Mesenchymal stem cell (in vitro differentiated cells and primary cell): Measurements from ENCODE around the gene ATP6V0D1.

ENCODE experiments used
- DNase-seq: peaks from one replicate; pipeline ENCODE4 v3.0.0-alpha.2; 2013
- H2AFZ ChIP-seq: one replicate; pipeline ENCODE4 v1.6.1; 2013; ENCODE audit warnings: low read depth, mild to moderate bottlenecking, control low read depth, inconsistent platforms, low read length, moderate library complexity
- H2AK5ac ChIP-seq: 2 replicates; pipeline ENCODE4 v1.6.1; 2013; ENCODE audit warnings: low read length, moderate library complexity, mild to moderate bottlenecking, inconsistent platforms; ENCODE audit not compliant: severe bottlenecking
- H2BK120ac ChIP-seq: one replicate; pipeline ENCODE4 v1.6.1; 2013; ENCODE audit warnings: low read depth, mild to moderate bottlenecking, inconsistent platforms, low read length, moderate library complexity
- H2BK12ac ChIP-seq, 2 experiments: one replicate each; pipeline ENCODE4 v1.6.1; 2013; ENCODE audit warnings: inconsistent platforms in 2 of 2, low read length in 2 of 2, mild to moderate bottlenecking in 2 of 2, moderate library complexity in 2 of 2, control low read depth in 1 of 2
- H2BK15ac ChIP-seq: one replicate; pipeline ENCODE4 v1.6.1; 2013; ENCODE audit warnings: mild to moderate bottlenecking, low read depth, inconsistent platforms; ENCODE audit not compliant: poor library complexity, severe bottlenecking
- H2BK5ac ChIP-seq: 2 replicates; pipeline ENCODE4 v1.6.1; 2013; ENCODE audit warnings: low read depth, mild to moderate bottlenecking, low read length, control low read depth, inconsistent platforms; ENCODE audit not compliant: poor library complexity, severe bottlenecking
- H3K14ac ChIP-seq, 2 experiments: one replicate each; pipeline ENCODE4 v1.6.1; 2013; ENCODE audit warnings: inconsistent platforms in 2 of 2, low read length in 2 of 2, control low read depth in 1 of 2, mild to moderate bottlenecking in 1 of 2, moderate library complexity in 1 of 2
- H3K18ac ChIP-seq, 2 experiments: one replicate each; pipeline ENCODE4 v1.6.1; 2013; ENCODE audit warnings: inconsistent platforms in 2 of 2, low read length in 2 of 2, control low read depth in 1 of 2, low read depth in 1 of 2, mild to moderate bottlenecking in 1 of 2
- H3K23ac ChIP-seq, 2 experiments: one replicate each; pipeline ENCODE4 v1.6.1; 2013; ENCODE audit warnings: inconsistent platforms in 2 of 2, low read length in 2 of 2, mild to moderate bottlenecking in 2 of 2, moderate library complexity in 2 of 2, control low read depth in 1 of 2
- H3K27ac ChIP-seq: 2 replicates; pipeline ENCODE4 v1.5.1; 2013; ENCODE audit warnings: mild to moderate bottlenecking, moderate library complexity, low read length, control low read depth, inconsistent platforms; ENCODE audit not compliant: poor library complexity, severe bottlenecking
- H3K27me3 ChIP-seq, 2 experiments: 2 replicates each; pipeline versions ENCODE4 v1.6.1 to v1.7.0; 2013; ENCODE audit warnings: low read length in 2 of 2, mild to moderate bottlenecking in 2 of 2, moderate library complexity in 2 of 2, control low read depth in 1 of 2, inconsistent platforms in 1 of 2; ENCODE audit not compliant: control insufficient read depth in 1 of 2, insufficient read depth in 1 of 2
- H3K36me3 ChIP-seq, 2 experiments: 2 replicates each; pipeline versions ENCODE4 v1.6.1 to v1.7.0; 2013; ENCODE audit warnings: low read length in 2 of 2, control low read depth in 1 of 2, inconsistent platforms in 1 of 2, low read depth in 1 of 2, mild to moderate bottlenecking in 1 of 2; ENCODE audit not compliant: insufficient read depth in 2 of 2, control insufficient read depth in 1 of 2
- H3K4ac ChIP-seq, 2 experiments: one replicate each; pipeline ENCODE4 v1.6.1; 2013; ENCODE audit warnings: inconsistent platforms in 2 of 2, low read length in 2 of 2, mild to moderate bottlenecking in 2 of 2, moderate library complexity in 2 of 2, control low read depth in 1 of 2, low read depth in 1 of 2
- H3K4me1 ChIP-seq: 2 replicates; pipeline ENCODE4 v1.6.1; 2013; ENCODE audit warnings: low read depth, low read length, control low read depth; ENCODE audit not compliant: control insufficient read depth, insufficient read depth
- H3K4me2 ChIP-seq: 2 replicates; pipeline ENCODE4 v1.6.1; 2013; ENCODE audit warnings: low read length, mild to moderate bottlenecking, inconsistent platforms; ENCODE audit not compliant: poor library complexity, severe bottlenecking
- H3K4me3 ChIP-seq, 2 experiments: 2 replicates each; pipeline versions ENCODE4 v1.5.1 to v1.7.0; 2013; ENCODE audit warnings: low read length in 2 of 2, mild to moderate bottlenecking in 2 of 2, control low read depth in 1 of 2, low read depth in 1 of 2; ENCODE audit not compliant: insufficient read depth in 1 of 2
- H3K79me1 ChIP-seq: replicated peaks from 2 replicates; pipeline ENCODE4 v1.6.1; 2013; ENCODE audit warnings: mild to moderate bottlenecking, control low read depth, low read length, inconsistent platforms; ENCODE audit not compliant: poor library complexity, severe bottlenecking
- H3K9ac ChIP-seq: 2 replicates; pipeline ENCODE4 v1.7.0; 2013; ENCODE audit warnings: mild to moderate bottlenecking, low read length, moderate library complexity
- H3K9me3 ChIP-seq: 2 replicates; pipeline ENCODE4 v1.7.0; 2013; ENCODE audit warnings: mild to moderate bottlenecking, low read length; ENCODE audit not compliant: control insufficient read depth
- H4K8ac ChIP-seq: one replicate; pipeline ENCODE4 v1.6.1; 2013; ENCODE audit warnings: inconsistent platforms, mild to moderate bottlenecking, low read length, moderate library complexity
- H4K91ac ChIP-seq: one replicate; pipeline ENCODE4 v1.6.1; 2013; ENCODE audit warnings: mild to moderate bottlenecking, low read length, inconsistent platforms
- WGBS: methylation state at CpG from one replicate; pipeline ENCODE4 v1.1.7; 2013; ENCODE audit warnings: mixed read lengths; 5-methylcytosine and 5-hydroxymethylcytosine counted together

ATP6V0D1 gene

DNA sequence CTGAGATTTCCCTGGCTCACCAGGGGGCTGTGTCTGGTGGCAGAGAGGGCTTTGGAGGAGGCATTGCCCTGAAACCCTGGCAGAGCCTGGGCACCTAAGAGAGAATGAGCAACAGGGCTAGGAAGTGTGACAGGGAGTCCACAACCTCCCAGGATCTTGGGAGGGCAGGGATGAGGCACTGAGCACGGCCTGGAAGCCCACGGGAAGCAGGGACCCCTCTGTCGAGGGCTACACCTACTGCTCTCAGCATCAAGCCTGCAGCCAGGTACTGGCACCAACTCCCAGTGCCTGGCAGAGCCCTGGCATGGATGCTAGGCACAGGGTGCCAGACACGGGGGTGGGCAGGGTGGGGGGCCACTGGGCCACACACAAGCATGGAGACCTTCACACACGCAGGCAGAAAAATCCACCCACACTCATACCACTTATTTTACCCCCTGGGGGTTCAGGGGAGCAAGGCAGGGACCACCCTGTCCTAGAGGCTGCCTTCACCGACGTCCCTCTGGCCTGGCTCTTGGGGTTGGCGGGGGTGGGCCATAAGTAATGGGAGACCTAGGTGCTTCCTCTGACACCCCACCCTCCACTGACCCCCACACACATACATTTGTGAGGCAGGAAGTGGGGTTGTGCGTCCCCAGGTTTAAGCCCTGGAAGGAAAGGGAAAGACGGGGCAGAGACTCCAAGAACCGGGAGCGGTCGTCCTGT is 51.0 kb downstream of the ATP6V0D1 start:
- Histone ChIP-seq H3K18ac (no peak overlapping the region), H3K36me3 (peaks cover 9 to 11% of the 10 kb centered on the region in 2 experiments), H3K14ac (no peak overlapping the region), H3K27ac (no peak overlapping the region), H4K91ac (no peak overlapping the region), H3K4me1 (peaks cover 18% of the 10 kb centered on the region), H2BK120ac (no peak overlapping the region), H3K79me1 (no peaks in the 10 kb centered on the region), H2AFZ (no peak overlapping the region), H3K4ac (no peak overlapping the region), H4K8ac (no peak overlapping the region), H3K4me3 (peak overlapping the region in 1 of 2 experiments; percentile 67), H2BK12ac (no peak overlapping the region), H2AK5ac (no peak overlapping the region), H2BK5ac (no peak overlapping the region), H2BK15ac (peak overlapping the region; percentile 60), H3K27me3 (peaks cover 20 to 62% of the 10 kb centered on the region in 2 experiments), H3K4me2 (peak overlapping the region; percentile 67), H3K9me3 (no peaks in the 10 kb centered on the region), H3K23ac (no peak overlapping the region), H3K9ac (peak overlapping the region; percentile 43)
- WGBS: 35% methylated on average over 12 of the region's 13 CpGs
- no peak for DNase-seq

- peak overlapping the region; percentile 60 for H2BK15ac ChIP-seq
- no peak overlapping the region for H2AK5ac ChIP-seq
- H3K23ac ChIP-seq: peak overlapping the region in 1 of 2 experiments; percentile 17
- no peak overlapping the region for H3K27ac ChIP-seq
- peaks cover 8 to 11% of the 10 kb centered on the region in 2 experiments for H3K36me3 ChIP-seq
- H2BK120ac ChIP-seq: no peak overlapping the region
- DNase-seq: no peak
- peaks cover 18% of the 10 kb centered on the region for H3K4me1 ChIP-seq
- no peak overlapping the region for H2BK5ac ChIP-seq
- WGBS: 85% methylated on average over 3 of the region's 3 CpGs
- no peaks in the 10 kb centered on the region for H3K79me1 ChIP-seq
- H3K14ac ChIP-seq: no peak overlapping the region
- H3K4me2 ChIP-seq: no peak overlapping the region
- H4K91ac ChIP-seq: no peak overlapping the region
- H3K4ac ChIP-seq: no peak overlapping the region
- H2BK12ac ChIP-seq: peak overlapping the region in 1 of 2 experiments; percentile 15
- no peak overlapping the region for H4K8ac ChIP-seq
- no peak overlapping the region for H3K18ac ChIP-seq
- H3K9ac ChIP-seq: no peak overlapping the region
- no peak overlapping the region for H2AFZ ChIP-seq
- no peaks in the 10 kb centered on the region for H3K9me3 ChIP-seq
- H3K4me3 ChIP-seq: no peak overlapping the region
- peaks cover 20 to 69% of the 10 kb centered on the region in 2 experiments for H3K27me3 ChIP-seq
Measured at GRCh38 chr16:67429053-67429798, 51.7 kb downstream of the ATP6V0D1 start.

- 20% methylated on average over 11 of the region's 11 CpGs for WGBS
- H3K14ac ChIP-seq: no peak overlapping the region
- no peak overlapping the region for H2AFZ ChIP-seq
- H3K23ac ChIP-seq: peak overlapping the region in 1 of 2 experiments; percentile 54
- peaks cover 2 to 4% of the 10 kb centered on the region in 2 experiments for H3K36me3 ChIP-seq
- peaks cover 18% of the 10 kb centered on the region for H3K4me1 ChIP-seq
- no peak overlapping the region for H3K4me2 ChIP-seq
- H3K27ac ChIP-seq: no peak overlapping the region
- H2BK15ac ChIP-seq: no peak overlapping the region
- no peak overlapping the region for H4K91ac ChIP-seq
- no peak overlapping the region for H2BK12ac ChIP-seq
- H3K9ac ChIP-seq: peak overlapping the region; percentile 81
- DNase-seq: peak; percentile 71
- H3K79me1 ChIP-seq: no peaks in the 10 kb centered on the region
- no peak overlapping the region for H3K4me3 ChIP-seq
- no peaks in the 10 kb centered on the region for H3K9me3 ChIP-seq
- H2AK5ac ChIP-seq: no peak overlapping the region
- H3K18ac ChIP-seq: no peak overlapping the region
- no peak overlapping the region for H3K4ac ChIP-seq
- H2BK120ac ChIP-seq: no peak overlapping the region
- H4K8ac ChIP-seq: no peak overlapping the region
- no peak overlapping the region for H2BK5ac ChIP-seq
- peaks cover 20 to 76% of the 10 kb centered on the region in 2 experiments for H3K27me3 ChIP-seq
Measured at GRCh38 chr16:67428146-67428731, 52.7 kb downstream of the ATP6V0D1 start.

- no peak overlapping the region for H3K14ac ChIP-seq
Measured at GRCh38 chr16:67426950-67427349, 54.0 kb downstream of the ATP6V0D1 start.

More at GRCh38 chr16:67426950-67427349, 54.0 kb downstream of the ATP6V0D1 start:
- Histone ChIP-seq H3K9ac (peak overlapping the region; percentile 81), H3K18ac (no peak overlapping the region), H3K36me3 (peaks cover 0 to 2% of the 10 kb centered on the region in 2 experiments), H2AFZ (no peak overlapping the region), H2AK5ac (no peak overlapping the region), H3K4ac (no peak overlapping the region), H3K4me3 (peak overlapping the region in 1 of 2 experiments; percentile 59), H3K4me1 (peaks cover 18% of the 10 kb centered on the region), H4K8ac (no peak overlapping the region), H3K4me2 (no peak overlapping the region), H2BK120ac (no peak overlapping the region), H3K9me3 (no peaks in the 10 kb centered on the region), H3K23ac (no peak overlapping the region), H3K79me1 (no peaks in the 10 kb centered on the region), H2BK12ac (no peak overlapping the region), H2BK15ac (no peak overlapping the region), H4K91ac (no peak overlapping the region), H3K27me3 (peaks cover 20 to 86% of the 10 kb centered on the region in 2 experiments), H2BK5ac (no peak overlapping the region), H3K27ac (no peak overlapping the region)
- no peak for DNase-seq
- 80% methylated on average over 7 of the region's 7 CpGs for WGBS
